Measurements from ENCODE around the gene TMEM52. TPM values are rescaled to one million over a fixed set of nuclear protein-coding genes. Genes with fewer than 3 reads are reported as not detected.
A peak's percentile ranks its signal among the peaks of the same experiment; 100 is the strongest.

The TMEM52 gene
- total and polyA plus RNA-seq, 2 of the 13 experiments (the other 11 are each of a cell fraction or from before 2014, with no cell fraction given) = 13.2 to 18.7 TPM

- no peak for TF ChIP-seq ZNF260 (CRISPR knock-in tag; IDR thresholded peaks at IDR 0.05; ENCODE audit: borderline replicate concordance, low read depth)
- no peak for TF ChIP-seq ZHX1 (CRISPR knock-in tag; IDR thresholded peaks at IDR 0.05; ENCODE audit: low read depth)
- TF ChIP-seq MEIS2 (CRISPR knock-in tag; IDR thresholded peaks at IDR 0.05) = 0 out of 2 replicates have a peak, but pooled peaks have one; percentile 18
- TF ChIP-seq ZNF318 (CRISPR knock-in tag; IDR thresholded peaks at IDR 0.05) = no peak; the same call in 1 of the 2 replicates
- no peak; the same call in 1 of the 2 replicates for TF ChIP-seq ZFP1 (CRISPR knock-in tag; IDR thresholded peaks at IDR 0.05)
- no peak for TF ChIP-seq ZBTB10 (CRISPR knock-in tag; IDR thresholded peaks at IDR 0.05; ENCODE audit: borderline replicate concordance)
- TF ChIP-seq CBX2 (IDR thresholded peaks at IDR 0.05; ENCODE audit: low read depth, low read length) = no peak
- TF ChIP-seq CBX2 (CRISPR knock-in tag; IDR thresholded peaks at IDR 0.05; ENCODE audit: low read depth) = no peak
- no peak for TF ChIP-seq ZNF569 (CRISPR knock-in tag; IDR thresholded peaks at IDR 0.05; ENCODE audit: borderline replicate concordance)
- TF ChIP-seq NR0B2 (CRISPR knock-in tag; IDR thresholded peaks at IDR 0.05) = no peak
- TF ChIP-seq ONECUT2 (CRISPR knock-in tag; IDR thresholded peaks at IDR 0.05) = no peak
- no peak for TF ChIP-seq BRF2 (CRISPR knock-in tag; IDR thresholded peaks at IDR 0.05)
Measured at GRCh38 chr1:1920608-1921458, 1.8 kb upstream of the TMEM52 start (continued).
